ENCODE results near the gene FMN1. TPM values are rescaled to one million over a fixed set of nuclear protein-coding genes. Genes with fewer than 3 reads are reported as not detected.

The FMN1 gene
- total RNA-seq, 1 donor from 2014 or later: 20.1 TPM

DNA sequence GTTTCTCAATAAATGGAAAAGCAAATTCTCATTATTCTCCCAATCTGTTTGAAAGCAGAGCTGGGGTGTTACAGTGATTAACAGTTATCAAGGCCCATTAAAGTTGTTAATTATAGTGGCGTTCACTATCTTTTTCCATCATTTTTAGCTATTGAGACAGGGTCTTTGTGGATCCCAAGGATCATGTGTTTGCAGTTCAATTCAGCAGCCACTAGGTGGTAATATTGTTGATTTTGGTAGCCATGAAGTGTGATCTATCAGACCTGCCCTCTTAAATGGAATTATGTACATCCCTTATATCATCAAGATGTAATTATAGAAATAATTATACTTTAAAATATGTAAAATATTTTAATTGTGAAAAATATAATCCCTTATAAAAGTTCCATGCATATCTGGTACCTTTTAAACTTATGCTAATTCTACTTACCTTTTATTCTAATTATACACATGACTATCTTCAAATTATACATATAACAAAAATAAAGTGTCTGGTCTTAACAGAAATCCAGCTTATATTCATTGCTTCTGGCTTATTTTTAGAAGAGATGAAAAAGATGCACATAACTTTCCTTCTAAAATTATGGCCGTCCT is 350.3 kb downstream of the FMN1 start:
- Histone ChIP-seq H3K4me3 (no peak overlapping the region), H3K27me3 (no peaks in the 10 kb centered on the region), H3K36me3 (no peaks in the 10 kb centered on the region), H3K27ac (no peak overlapping the region), H3K9me3 (no peaks in the 10 kb centered on the region), H3K4me1 (no peaks in the 10 kb centered on the region)
- no peak for TF ChIP-seq POLR2A (IDR thresholded peaks at IDR 0.05)
- TF ChIP-seq, protein P1, sequence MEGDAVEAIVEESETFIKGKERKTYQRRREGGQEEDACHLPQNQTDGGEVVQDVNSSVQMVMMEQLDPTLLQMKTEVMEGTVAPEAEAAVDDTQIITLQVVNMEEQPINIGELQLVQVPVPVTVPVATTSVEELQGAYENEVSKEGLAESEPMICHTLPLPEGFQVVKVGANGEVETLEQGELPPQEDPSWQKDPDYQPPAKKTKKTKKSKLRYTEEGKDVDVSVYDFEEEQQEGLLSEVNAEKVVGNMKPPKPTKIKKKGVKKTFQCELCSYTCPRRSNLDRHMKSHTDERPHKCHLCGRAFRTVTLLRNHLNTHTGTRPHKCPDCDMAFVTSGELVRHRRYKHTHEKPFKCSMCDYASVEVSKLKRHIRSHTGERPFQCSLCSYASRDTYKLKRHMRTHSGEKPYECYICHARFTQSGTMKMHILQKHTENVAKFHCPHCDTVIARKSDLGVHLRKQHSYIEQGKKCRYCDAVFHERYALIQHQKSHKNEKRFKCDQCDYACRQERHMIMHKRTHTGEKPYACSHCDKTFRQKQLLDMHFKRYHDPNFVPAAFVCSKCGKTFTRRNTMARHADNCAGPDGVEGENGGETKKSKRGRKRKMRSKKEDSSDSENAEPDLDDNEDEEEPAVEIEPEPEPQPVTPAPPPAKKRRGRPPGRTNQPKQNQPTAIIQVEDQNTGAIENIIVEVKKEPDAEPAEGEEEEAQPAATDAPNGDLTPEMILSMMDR (IDR thresholded peaks at IDR 0.05): peak in 2 of 3 experiments; percentile 9 to 51
- intact Hi-C loops (cut with DNase I): no loop called here
- DNase-seq (ENCODE audit: extremely low spot score in 2 of 2): no peak

DNA sequence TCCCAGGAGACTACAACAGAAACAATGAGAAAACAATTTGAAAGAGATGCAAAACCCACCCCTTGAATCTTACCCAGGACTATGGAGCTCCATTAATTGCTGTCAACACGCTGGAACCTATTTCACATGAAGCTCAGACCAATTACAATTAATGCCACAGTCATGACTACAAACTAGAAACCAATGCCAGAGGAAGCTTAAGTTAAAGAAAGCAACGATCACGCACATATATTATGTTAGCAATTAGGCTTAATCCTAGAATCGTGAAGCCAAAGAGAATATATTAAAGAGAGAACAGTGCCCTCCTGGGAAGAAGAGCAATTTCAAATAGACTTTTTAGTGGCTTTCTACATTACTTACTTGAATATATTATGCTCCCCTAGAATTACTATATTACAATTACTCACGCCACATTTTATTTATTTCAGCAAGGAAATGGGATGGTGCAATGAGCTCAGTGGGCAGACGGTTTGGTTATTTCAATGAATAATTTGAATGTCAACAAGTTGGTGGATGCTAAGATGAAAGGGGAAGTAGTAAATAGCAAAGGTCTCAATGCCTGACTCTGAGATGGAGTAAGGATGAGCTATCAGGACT is 351.2 kb downstream of the FMN1 start:
- intact Hi-C loops (cut with DNase I): no loop called here
- Histone ChIP-seq H3K9me3 (no peaks in the 10 kb centered on the region), H3K27ac (no peak overlapping the region), H3K4me1 (no peaks in the 10 kb centered on the region), H3K27me3 (no peaks in the 10 kb centered on the region), H3K36me3 (no peaks in the 10 kb centered on the region), H3K4me3 (no peak overlapping the region)
- no peak for TF ChIP-seq POLR2A (IDR thresholded peaks at IDR 0.05)
- no peak for TF ChIP-seq POLR2AphosphoS5 (IDR thresholded peaks at IDR 0.05; ENCODE audit: insufficient read depth in 1 of 2, low read depth in 1 of 2)
- TF ChIP-seq, protein P1 (IDR thresholded peaks at IDR 0.05): no peak
- no peak for DNase-seq (ENCODE audit: extremely low spot score in 2 of 2)

DNA sequence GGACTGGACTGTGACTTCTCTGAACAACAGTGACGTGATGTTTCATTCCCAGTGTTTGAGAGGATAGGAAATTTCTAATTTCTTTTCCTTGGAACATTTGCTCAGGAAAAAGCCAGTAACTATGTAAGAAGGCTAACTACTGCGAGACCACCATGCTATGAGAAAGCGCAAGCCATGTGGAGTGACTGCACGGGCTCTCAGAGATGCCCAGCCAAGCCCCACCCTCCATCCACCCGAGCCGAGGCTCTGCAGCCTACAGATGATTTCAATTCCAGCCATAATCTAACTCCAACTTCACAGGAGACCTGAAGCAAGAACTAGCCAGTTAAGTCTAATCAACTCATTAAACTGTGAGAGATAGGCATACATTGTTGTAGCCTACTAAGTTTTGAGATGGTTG is 352.4 kb downstream of the FMN1 start:
- Histone ChIP-seq H3K9me3 (no peaks in the 10 kb centered on the region), H3K27me3 (no peaks in the 10 kb centered on the region), H3K27ac (no peak overlapping the region), H3K4me3 (no peak overlapping the region), H3K4me1 (no peaks in the 10 kb centered on the region), H3K36me3 (no peaks in the 10 kb centered on the region)
- intact Hi-C loops (cut with DNase I): no loop called here
- no peak for DNase-seq (ENCODE audit: extremely low spot score in 2 of 2)
- TF ChIP-seq POLR2A (IDR thresholded peaks at IDR 0.05) (no peak), POLR2AphosphoS5 (IDR thresholded peaks at IDR 0.05; ENCODE audit: insufficient read depth in 1 of 2, low read depth in 1 of 2) (no peak)
- TF ChIP-seq, protein P1 (IDR thresholded peaks at IDR 0.05): no peak

DNA sequence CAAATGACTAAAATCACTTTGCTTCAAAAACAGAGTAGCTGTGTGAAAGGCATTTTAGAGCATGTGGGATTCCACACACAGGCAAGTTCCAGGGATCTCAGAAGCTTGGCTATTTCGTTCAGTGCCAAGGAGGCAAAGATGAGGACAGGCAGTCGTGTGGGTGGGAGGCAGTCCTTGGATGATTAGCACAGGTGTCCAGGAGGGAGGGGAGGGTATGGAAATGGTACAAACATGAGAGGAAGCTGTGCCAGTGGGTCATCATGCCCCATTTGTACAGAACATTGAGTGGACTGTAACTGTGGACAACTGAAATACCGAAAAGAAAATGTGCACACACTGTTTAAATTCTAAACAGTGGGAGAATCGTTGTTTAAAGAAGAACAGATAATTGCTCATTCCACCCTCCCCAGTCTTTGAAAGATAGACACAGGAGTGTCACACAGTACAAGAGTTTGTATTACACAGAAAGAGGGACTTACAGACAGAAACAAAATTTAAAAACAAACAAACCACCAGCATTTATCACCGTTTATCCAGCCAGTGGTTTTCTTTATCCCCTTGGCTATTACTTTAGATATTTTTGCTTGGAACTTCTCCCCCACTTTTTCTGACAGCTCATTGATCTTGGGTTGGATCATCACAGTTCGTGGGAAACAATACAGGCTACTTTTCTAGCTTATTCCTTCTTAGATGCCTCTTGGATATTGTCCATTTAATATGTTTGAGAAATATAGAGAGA is 353.8 kb downstream of the FMN1 start:
- Histone ChIP-seq H3K9me3 (no peaks in the 10 kb centered on the region), H3K4me1 (no peaks in the 10 kb centered on the region), H3K27me3 (no peaks in the 10 kb centered on the region), H3K36me3 (no peaks in the 10 kb centered on the region), H3K27ac (peak overlapping the region; percentile 44), H3K4me3 (no peak overlapping the region)
- intact Hi-C loops (cut with DNase I): no loop called here
- no peak for DNase-seq (ENCODE audit: extremely low spot score in 2 of 2)
- TF ChIP-seq POLR2A (IDR thresholded peaks at IDR 0.05) (no peak), POLR2AphosphoS5 (IDR thresholded peaks at IDR 0.05; ENCODE audit: insufficient read depth in 1 of 2, low read depth in 1 of 2) (no peak)
- TF ChIP-seq, protein P1 (IDR thresholded peaks at IDR 0.05): no peak

DNA sequence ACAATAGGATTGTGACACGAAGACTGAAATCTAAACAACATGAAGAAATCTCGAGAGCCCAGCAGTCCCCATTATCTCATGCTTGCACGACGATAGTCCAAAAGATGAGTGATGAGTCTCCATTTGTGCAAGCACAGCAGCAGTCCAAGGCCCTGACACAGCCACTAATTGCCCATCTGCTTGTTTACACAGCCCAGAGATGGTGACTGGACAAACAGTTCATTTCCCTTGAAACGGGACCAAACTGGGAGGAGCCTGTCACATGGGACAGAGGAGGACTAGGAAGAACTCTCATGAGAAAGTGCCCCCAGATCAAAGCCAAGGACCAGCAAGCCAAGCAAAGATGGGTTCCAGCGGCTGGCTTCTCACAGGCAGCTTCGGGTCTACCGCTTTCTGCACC is 355.7 kb downstream of the FMN1 start:
- no peaks in the 10 kb centered on the region for H3K36me3 ChIP-seq
- H3K4me3 ChIP-seq: no peak overlapping the region
- intact Hi-C loops (cut with DNase I): no loop called here
- H3K4me1 ChIP-seq: no peaks in the 10 kb centered on the region
- TF ChIP-seq, protein P1 (IDR thresholded peaks at IDR 0.05): no peak
- no peak for TF ChIP-seq POLR2A (IDR thresholded peaks at IDR 0.05)
- no peak for TF ChIP-seq POLR2AphosphoS5 (IDR thresholded peaks at IDR 0.05; ENCODE audit: insufficient read depth in 1 of 2, low read depth in 1 of 2)
- H3K9me3 ChIP-seq: no peaks in the 10 kb centered on the region
- no peak for DNase-seq (ENCODE audit: extremely low spot score in 2 of 2)
- H3K27ac ChIP-seq: no peak overlapping the region
- H3K27me3 ChIP-seq: no peaks in the 10 kb centered on the region

Measured in vagina (tissue), 2 donors.